ENCODE measurements around the gene THSD7A.

The THSD7A gene

GRCh38 chr7:11633310-11633709, 198.7 kb downstream of the THSD7A start:
- no peak for DNase-seq

GRCh38 chr7:11630355-11630754, 201.6 kb downstream of the THSD7A start:
- DNase-seq = no peak

GRCh38 chr7:11625669-11626068, 206.3 kb downstream of the THSD7A start:
- no peak for DNase-seq

GRCh38 chr7:11623093-11623678, 208.8 kb downstream of the THSD7A start:
- DNase-seq = no peak

GRCh38 chr7:11620406-11621253, 211.4 kb downstream of the THSD7A start:
- no peak for DNase-seq

- no peak for DNase-seq
These were observed 215.5 kb downstream of the THSD7A start for GRCh38 chr7:11616466-11616865.

GRCh38 chr7:11615174-11615573, 216.8 kb downstream of the THSD7A start:
- peak in 1 of 2 experiments; percentile 50 for DNase-seq

GRCh38 chr7:11613292-11613930, 218.6 kb downstream of the THSD7A start:
- DNase-seq = peak; percentile 37 to 47

DNA sequence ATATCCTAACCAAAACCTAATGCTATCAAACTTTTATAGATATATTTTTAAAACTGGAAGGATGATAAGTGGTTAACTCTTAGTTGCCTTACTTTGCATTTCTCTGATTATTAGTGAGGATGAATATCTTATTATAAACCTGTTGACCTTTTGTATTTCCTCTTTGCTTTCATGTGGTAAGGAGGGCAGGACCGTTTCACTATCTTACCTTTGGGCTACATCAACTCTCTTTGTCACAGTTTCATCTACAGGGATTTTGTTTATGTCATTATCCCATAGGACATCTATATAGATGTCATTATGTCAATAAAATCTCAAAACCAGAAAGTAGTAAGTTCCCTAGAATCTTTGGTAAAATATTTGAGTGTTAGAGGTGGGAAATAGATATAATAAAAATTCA, 219.3 kb downstream of the THSD7A start:
- no peak for DNase-seq

- DNase-seq = no peak
These were observed 222.8 kb downstream of the THSD7A start for GRCh38 chr7:11609096-11609670.

DNA sequence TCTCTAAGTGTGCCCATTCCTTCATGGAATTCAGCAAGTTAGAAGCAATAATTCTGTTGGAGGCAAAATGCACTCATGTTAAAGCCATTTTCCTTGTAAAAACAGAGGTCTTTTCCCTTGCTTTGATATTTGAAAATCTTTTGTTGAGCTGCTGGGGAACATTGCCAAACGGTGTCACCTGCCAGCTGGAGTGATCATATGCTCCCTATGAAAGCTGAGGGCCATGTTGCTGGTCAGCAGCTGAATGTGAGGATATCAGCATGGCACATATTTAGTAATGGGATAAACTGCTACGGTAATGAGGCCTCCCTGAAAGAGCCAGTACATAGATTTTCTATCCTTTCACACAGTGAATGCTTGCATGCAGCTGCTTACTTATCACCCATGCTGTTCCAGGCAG, 224.3 kb downstream of the THSD7A start:
- DNase-seq = peak; percentile 50 to 84

DNA sequence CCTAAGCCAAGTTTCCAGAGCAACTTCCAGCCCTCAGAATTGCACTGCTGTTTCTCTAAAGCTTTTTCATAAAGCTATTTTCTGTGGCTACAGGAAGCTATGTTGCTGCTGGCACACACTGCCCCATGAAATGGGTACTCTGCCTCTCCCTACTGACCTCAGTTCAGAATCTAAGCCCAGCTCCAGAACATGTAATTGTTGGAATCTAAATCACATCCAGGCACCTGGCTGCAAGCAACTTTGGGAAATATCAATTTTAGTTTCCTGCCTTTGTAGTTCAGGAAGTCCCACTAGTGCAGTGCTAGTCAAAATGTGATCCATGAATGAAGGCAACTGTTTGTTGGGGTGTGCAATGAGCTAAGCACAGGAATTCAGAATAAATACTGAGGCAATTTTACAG, 226.2 kb downstream of the THSD7A start:
- no peak for DNase-seq

DNA sequence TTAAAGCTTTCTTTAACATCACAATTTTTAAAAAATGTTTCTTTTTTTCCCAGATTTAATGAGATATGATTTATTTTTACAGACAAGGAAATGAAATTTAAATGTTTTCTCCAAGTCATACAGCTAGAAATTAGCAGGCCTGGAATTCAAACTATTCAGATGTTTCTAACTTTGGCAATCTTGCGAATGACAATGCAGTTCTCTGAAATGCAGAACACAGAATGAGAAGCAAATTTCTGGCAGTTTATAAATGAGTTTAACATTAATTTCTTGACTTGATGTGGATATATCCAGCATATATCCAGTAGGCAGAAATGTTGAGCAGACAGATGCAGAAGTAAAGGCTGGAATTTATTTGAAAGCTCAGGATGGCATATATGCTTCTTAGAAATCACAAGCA, 227.5 kb downstream of the THSD7A start:
- DNase-seq = no peak

- no peak for DNase-seq
These were observed 230.2 kb downstream of the THSD7A start for GRCh38 chr7:11601761-11602160.

DNA sequence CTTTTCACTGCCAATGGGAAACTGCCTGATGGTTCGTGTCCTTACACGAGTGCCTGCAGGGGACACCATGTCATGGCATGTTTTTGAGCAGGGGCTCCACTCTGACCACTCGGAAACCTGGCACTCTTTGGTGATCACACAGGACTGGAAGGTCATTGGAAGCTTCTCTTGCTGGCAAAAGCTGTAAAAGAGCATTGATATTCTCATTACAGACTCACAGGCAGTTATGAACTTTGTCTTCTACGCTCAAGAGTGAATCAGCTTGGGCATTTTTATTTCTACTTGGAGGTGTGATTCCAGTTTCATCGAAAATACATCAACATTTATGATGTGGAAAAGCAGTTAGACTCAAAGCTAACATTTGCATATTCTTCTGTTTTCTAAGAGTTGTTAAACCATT, 238.7 kb downstream of the THSD7A start:
- no peak for DNase-seq

GRCh38 chr7:11592699-11593098, 239.3 kb downstream of the THSD7A start:
- no peak for DNase-seq

DNA sequence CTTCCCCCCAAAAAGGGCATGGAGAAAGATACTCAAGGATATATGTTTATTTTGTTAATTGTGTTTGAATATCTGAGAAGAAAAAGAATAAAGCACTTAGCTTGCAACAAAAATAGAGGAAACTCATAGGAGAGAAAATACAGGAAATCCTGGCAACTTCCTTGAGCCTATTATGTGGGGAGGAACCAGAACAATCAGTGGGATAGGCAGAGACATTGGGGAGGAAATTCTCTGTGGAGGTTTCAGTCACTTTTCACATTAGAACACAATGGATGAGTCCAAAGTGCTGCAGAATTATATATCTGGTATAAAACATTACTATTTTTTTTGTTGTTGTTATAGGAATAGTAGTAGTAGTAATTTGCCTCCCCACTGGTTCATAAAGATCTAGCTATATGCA, 240.1 kb downstream of the THSD7A start:
- no peak for DNase-seq

- no peak for DNase-seq
These were observed 240.9 kb downstream of the THSD7A start for GRCh38 chr7:11591055-11591633.

GRCh38 chr7:11589251-11589650, 242.7 kb downstream of the THSD7A start:
- DNase-seq = no peak

DNA sequence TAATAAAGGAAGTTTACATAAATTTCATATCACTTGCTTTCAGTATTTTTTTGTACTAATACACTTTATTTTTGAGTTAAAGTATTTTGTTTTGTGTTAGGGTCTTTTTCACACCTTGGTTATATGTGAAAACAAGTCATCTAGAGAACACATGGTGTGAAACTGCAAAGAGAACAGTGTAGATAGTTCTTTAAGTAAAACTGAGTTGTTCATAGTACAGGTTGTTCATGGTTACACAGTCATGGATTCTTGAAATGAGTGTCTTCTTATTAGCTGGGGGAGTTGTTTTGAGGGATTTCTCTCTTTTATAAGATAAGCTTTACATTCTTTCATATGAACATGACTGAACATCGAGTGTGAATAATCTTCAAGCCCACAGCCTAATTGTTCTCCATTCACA, 244.2 kb downstream of the THSD7A start:
- no peak for DNase-seq

DNA sequence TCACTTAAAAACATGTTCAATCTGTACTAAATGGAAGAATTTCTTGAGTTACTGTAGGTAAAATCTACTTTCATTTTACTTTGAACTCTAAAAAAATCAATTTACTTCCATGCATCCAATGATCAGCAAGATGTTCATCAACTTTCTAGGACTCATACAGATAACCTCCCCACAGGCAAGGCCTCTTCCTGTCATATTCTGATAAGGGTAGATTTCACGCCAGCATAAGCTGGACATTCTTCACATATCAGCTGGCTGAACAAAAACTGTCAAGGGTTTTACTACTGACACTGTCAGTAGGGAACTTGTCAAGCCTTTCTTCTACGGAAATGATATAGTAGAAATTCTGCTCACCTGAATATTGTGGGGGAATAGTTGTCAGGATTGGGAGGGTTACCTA, 244.9 kb downstream of the THSD7A start:
- DNase-seq = no peak

- DNase-seq = no peak
These were observed 247.5 kb downstream of the THSD7A start for GRCh38 chr7:11584406-11585031.

GRCh38 chr7:11579141-11579540, 252.9 kb downstream of the THSD7A start:
- no peak for DNase-seq
